Measurements from ENCODE around the gene ADAM12. TPM values are rescaled to one million over a fixed set of nuclear protein-coding genes. Genes with fewer than 3 reads are reported as not detected.

The ADAM12 gene
- total and polyA plus RNA-seq, 10 of the 15 experiments (the other 5 are each of a cell fraction or from before 2014, with no cell fraction given): under 0.01 to 0.62 (median 0.04) TPM; not detected in 5

GRCh38 chr10:126374435-126374834 lies 13.8 kb downstream of the ADAM12 start (continued):
- TF ChIP-seq BCLAF1 (IDR thresholded peaks at IDR 0.05) (no peak), SUZ12 (IDR thresholded peaks at IDR 0.05; ENCODE audit: unreplicated experiment) (no peak)

- Histone ChIP-seq H3K27me3 (replicated peaks in 1 of 2; ENCODE audit: control insufficient read depth in 2 of 2, insufficient read depth in 2 of 2, low read length in 1 of 2) (no peaks in the 10 kb centered on the region), H2AFZ (ENCODE audit: control insufficient read depth, low read depth, low read length) (no peak overlapping the region), H3K79me2 (ENCODE audit: control insufficient read depth, insufficient read depth, low read length) (no peaks in the 10 kb centered on the region), H3K9me3 (replicated peaks; ENCODE audit: control insufficient read depth, insufficient read depth, low read length) (no peaks in the 10 kb centered on the region), H3K4me1 (ENCODE audit: control insufficient read depth, insufficient read depth, low read length) (no peaks in the 10 kb centered on the region), H3K4me3 (no peak overlapping the region), H3K36me3 (ENCODE audit: control insufficient read depth in 2 of 2, insufficient read depth in 2 of 2, low read length in 1 of 2) (no peaks in the 10 kb centered on the region), H3K27ac (ENCODE audit: control insufficient read depth, insufficient read depth) (no peak overlapping the region), H3K4me2 (ENCODE audit: control insufficient read depth, insufficient read depth) (no peak overlapping the region), H4K20me1 (ENCODE audit: control insufficient read depth, insufficient read depth) (no peaks in the 10 kb centered on the region), H3K9ac (ENCODE audit: control insufficient read depth, insufficient read depth, low read length) (no peak overlapping the region)
- no TSS peak for BruUV-seq (replicated peaks)
- ChIA-PET SMC1A (ENCODE audit: uncharacterized antibody, unreplicated experiment) (no interaction called here), CTCF (no interaction called here), RAD21 (ENCODE audit: unreplicated experiment) (no interaction called here), POLR2A (no interaction called here)
- 0% methylated on average over 1 of the region's 1 CpG for WGBS (ENCODE audit: insufficient coverage, insufficient replicate concordance, low lambda C conversion rate, missing lambda C conversion rate)
- in situ Hi-C loops (cut with MboI): no loop called here
- DNase-seq (ENCODE audit: low read depth, low spot score): no peak
- intact Hi-C loops (cut with micrococcal nuclease; ENCODE audit: unreplicated experiment): no loop called here
- no peak for ATAC-seq
- no peak for FAIRE-seq
- TF ChIP-seq TBL1XR1 (IDR thresholded peaks at IDR 0.05; ENCODE audit: low read depth, low read length) (no peak), STAT1 (conservative IDR thresholded peaks at IDR 0.05) (no peak), SREBF1 (IDR thresholded peaks at IDR 0.05; ENCODE audit: low read length) (no peak), STAT3 (IDR thresholded peaks at IDR 0.05; ENCODE audit: low read depth, low read length) (no peak), MYB (IDR thresholded peaks at IDR 0.05; ENCODE audit: borderline replicate concordance, low read depth, low read length) (no peak), EP300 (IDR thresholded peaks at IDR 0.05; ENCODE audit: borderline replicate concordance in 1 of 2, control insufficient read depth in 1 of 2, low read depth in 2 of 2, low read length in 2 of 2) (no peak), POLR2AphosphoS5 (IDR thresholded peaks at IDR 0.05; ENCODE audit: low read length) (no peak), RAD21 (IDR thresholded peaks at IDR 0.05; ENCODE audit: insufficient read depth, low read depth, low read length) (no peak), TARDBP (IDR thresholded peaks at IDR 0.05; ENCODE audit: borderline replicate concordance) (no peak), FOXM1 (IDR thresholded peaks at IDR 0.05; ENCODE audit: low read depth, low read length) (no peak), WRNIP1 (IDR thresholded peaks at IDR 0.05; ENCODE audit: borderline replicate concordance, low read depth, low read length) (no peak)
- TF ChIP-seq, protein P1, sequence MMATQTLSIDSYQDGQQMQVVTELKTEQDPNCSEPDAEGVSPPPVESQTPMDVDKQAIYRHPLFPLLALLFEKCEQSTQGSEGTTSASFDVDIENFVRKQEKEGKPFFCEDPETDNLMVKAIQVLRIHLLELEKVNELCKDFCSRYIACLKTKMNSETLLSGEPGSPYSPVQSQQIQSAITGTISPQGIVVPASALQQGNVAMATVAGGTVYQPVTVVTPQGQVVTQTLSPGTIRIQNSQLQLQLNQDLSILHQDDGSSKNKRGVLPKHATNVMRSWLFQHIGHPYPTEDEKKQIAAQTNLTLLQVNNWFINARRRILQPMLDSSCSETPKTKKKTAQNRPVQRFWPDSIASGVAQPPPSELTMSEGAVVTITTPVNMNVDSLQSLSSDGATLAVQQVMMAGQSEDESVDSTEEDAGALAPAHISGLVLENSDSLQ (IDR thresholded peaks at IDR 0.05): no peak
- TF ChIP-seq, protein P2, sequence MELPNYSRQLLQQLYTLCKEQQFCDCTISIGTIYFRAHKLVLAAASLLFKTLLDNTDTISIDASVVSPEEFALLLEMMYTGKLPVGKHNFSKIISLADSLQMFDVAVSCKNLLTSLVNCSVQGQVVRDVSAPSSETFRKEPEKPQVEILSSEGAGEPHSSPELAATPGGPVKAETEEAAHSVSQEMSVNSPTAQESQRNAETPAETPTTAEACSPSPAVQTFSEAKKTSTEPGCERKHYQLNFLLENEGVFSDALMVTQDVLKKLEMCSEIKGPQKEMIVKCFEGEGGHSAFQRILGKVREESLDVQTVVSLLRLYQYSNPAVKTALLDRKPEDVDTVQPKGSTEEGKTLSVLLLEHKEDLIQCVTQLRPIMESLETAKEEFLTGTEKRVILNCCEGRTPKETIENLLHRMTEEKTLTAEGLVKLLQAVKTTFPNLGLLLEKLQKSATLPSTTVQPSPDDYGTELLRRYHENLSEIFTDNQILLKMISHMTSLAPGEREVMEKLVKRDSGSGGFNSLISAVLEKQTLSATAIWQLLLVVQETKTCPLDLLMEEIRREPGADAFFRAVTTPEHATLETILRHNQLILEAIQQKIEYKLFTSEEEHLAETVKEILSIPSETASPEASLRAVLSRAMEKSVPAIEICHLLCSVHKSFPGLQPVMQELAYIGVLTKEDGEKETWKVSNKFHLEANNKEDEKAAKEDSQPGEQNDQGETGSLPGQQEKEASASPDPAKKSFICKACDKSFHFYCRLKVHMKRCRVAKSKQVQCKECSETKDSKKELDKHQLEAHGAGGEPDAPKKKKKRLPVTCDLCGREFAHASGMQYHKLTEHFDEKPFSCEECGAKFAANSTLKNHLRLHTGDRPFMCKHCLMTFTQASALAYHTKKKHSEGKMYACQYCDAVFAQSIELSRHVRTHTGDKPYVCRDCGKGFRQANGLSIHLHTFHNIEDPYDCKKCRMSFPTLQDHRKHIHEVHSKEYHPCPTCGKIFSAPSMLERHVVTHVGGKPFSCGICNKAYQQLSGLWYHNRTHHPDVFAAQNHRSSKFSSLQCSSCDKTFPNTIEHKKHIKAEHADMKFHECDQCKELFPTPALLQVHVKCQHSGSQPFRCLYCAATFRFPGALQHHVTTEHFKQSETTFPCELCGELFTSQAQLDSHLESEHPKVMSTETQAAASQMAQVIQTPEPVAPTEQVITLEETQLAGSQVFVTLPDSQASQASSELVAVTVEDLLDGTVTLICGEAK (IDR thresholded peaks at IDR 0.05; ENCODE audit: borderline replicate concordance): no peak
Observed at GRCh38 chr10:126373972-126374371, 14.3 kb downstream of the ADAM12 start.

Data from GM12878 (cell line).